ENCODE data around the gene ABLIM2. TPM values are rescaled to one million over a fixed set of nuclear protein-coding genes. Genes with fewer than 3 reads are reported as not detected.

ABLIM2 gene
- polyA plus RNA-seq, 3 donors = 0.21 TPM; not detected in 2

GRCh38 chr4:8098506-8098905 is 60.1 kb downstream of the ABLIM2 start:
- Histone ChIP-seq H3K9me3 (replicated peaks in 1 of 2; ENCODE audit: control insufficient read depth in 1 of 2, insufficient read depth in 1 of 2, low read length in 2 of 2) (peaks cover 10 to 16% of the 10 kb centered on the region in 2 donors), H3K27ac (ENCODE audit: low read depth in 1 of 2, low read length in 2 of 2) (no peak overlapping the region), H2AFZ (ENCODE audit: insufficient read depth, low read depth, low read length, poor library complexity, severe bottlenecking) (no peak overlapping the region), H3K4me1 (ENCODE audit: control insufficient read depth in 1 of 2, insufficient read depth in 2 of 2, low read length in 2 of 2) (no peaks in the 10 kb centered on the region), H3K4me2 (replicated peaks; ENCODE audit: extremely low read depth, low read length, poor library complexity, severe bottlenecking) (no peak overlapping the region), H3K4me3 (replicated peaks in 1 of 3; ENCODE audit: low read depth in 2 of 3, low read length in 3 of 3) (no peak overlapping the region), H3K36me3 (replicated peaks in 1 of 2; ENCODE audit: control insufficient read depth in 1 of 2, insufficient read depth in 2 of 2, low read length in 2 of 2) (no peaks in the 10 kb centered on the region), H4K20me1 (ENCODE audit: insufficient read depth, low read length) (no peaks in the 10 kb centered on the region), H3K27me3 (ENCODE audit: control insufficient read depth in 2 of 2, insufficient read depth in 2 of 2, low read length in 2 of 2) (no peaks in the 10 kb centered on the region), H3K79me2 (ENCODE audit: insufficient read depth, low read length) (no peaks in the 10 kb centered on the region), H3K9ac (ENCODE audit: insufficient read depth, low read length, poor library complexity, severe bottlenecking) (no peak overlapping the region)
- H3K9me3 Mint-ChIP-seq = peaks cover 11 to 20% (median 18%) of the 10 kb centered on the region in 7 donors
- intact Hi-C loops (cut with micrococcal nuclease) = no loop called here
- no peaks in the 10 kb centered on the region for H3K36me3 Mint-ChIP-seq
- peaks cover 0 to 7% (median 3%) of the 10 kb centered on the region in 3 donors for H3K27me3 Mint-ChIP-seq (ENCODE audit: low read depth in 3 of 3)
- H3K4me3 Mint-ChIP-seq = no peak overlapping the region
- H3K27ac Mint-ChIP-seq = no peak overlapping the region
- 94% methylated on average over 9 of the region's 12 CpGs for WGBS (ENCODE audit: insufficient coverage)
- TF ChIP-seq, protein P1, sequence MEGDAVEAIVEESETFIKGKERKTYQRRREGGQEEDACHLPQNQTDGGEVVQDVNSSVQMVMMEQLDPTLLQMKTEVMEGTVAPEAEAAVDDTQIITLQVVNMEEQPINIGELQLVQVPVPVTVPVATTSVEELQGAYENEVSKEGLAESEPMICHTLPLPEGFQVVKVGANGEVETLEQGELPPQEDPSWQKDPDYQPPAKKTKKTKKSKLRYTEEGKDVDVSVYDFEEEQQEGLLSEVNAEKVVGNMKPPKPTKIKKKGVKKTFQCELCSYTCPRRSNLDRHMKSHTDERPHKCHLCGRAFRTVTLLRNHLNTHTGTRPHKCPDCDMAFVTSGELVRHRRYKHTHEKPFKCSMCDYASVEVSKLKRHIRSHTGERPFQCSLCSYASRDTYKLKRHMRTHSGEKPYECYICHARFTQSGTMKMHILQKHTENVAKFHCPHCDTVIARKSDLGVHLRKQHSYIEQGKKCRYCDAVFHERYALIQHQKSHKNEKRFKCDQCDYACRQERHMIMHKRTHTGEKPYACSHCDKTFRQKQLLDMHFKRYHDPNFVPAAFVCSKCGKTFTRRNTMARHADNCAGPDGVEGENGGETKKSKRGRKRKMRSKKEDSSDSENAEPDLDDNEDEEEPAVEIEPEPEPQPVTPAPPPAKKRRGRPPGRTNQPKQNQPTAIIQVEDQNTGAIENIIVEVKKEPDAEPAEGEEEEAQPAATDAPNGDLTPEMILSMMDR (IDR thresholded peaks at IDR 0.05) = no peak
- H3K4me1 Mint-ChIP-seq = peaks cover 3% of the 10 kb centered on the region
- DNase-seq = no peak

- intact Hi-C loops (cut with micrococcal nuclease) = no loop called here
- no peak for DNase-seq
- WGBS (ENCODE audit: insufficient coverage) = 75% methylated on average over 2 of the region's 8 CpGs
Observed at GRCh38 chr4:8097721-8098345, 60.8 kb downstream of the ABLIM2 start.

More at GRCh38 chr4:8097721-8098345, 60.8 kb downstream of the ABLIM2 start:
- H3K27ac Mint-ChIP-seq = no peak overlapping the region
- H3K36me3 Mint-ChIP-seq = no peaks in the 10 kb centered on the region
- H3K27me3 Mint-ChIP-seq (ENCODE audit: low read depth in 3 of 3) = peaks cover 0 to 9% (median 2%) of the 10 kb centered on the region in 3 donors
- no peak overlapping the region for H2AFZ ChIP-seq (ENCODE audit: insufficient read depth, low read depth, low read length, poor library complexity, severe bottlenecking)
- no peak overlapping the region for H3K9ac ChIP-seq (ENCODE audit: insufficient read depth, low read length, poor library complexity, severe bottlenecking)
- H4K20me1 ChIP-seq (ENCODE audit: insufficient read depth, low read length) = no peaks in the 10 kb centered on the region
- H3K4me3 ChIP-seq (replicated peaks in 1 of 3; ENCODE audit: low read depth in 2 of 3, low read length in 3 of 3) = no peak overlapping the region
- no peaks in the 10 kb centered on the region for H3K36me3 ChIP-seq (replicated peaks in 1 of 2; ENCODE audit: control insufficient read depth in 1 of 2, insufficient read depth in 2 of 2, low read length in 2 of 2)
- TF ChIP-seq, protein P1 (IDR thresholded peaks at IDR 0.05) = no peak
- H3K79me2 ChIP-seq (ENCODE audit: insufficient read depth, low read length) = no peaks in the 10 kb centered on the region
- no peaks in the 10 kb centered on the region for H3K27me3 ChIP-seq (ENCODE audit: control insufficient read depth in 2 of 2, insufficient read depth in 2 of 2, low read length in 2 of 2)
- H3K4me1 ChIP-seq (ENCODE audit: control insufficient read depth in 1 of 2, insufficient read depth in 2 of 2, low read length in 2 of 2) = no peaks in the 10 kb centered on the region
- peaks cover 11 to 27% (median 24%) of the 10 kb centered on the region in 7 donors for H3K9me3 Mint-ChIP-seq
- H3K9me3 ChIP-seq (replicated peaks in 1 of 2; ENCODE audit: control insufficient read depth in 1 of 2, insufficient read depth in 1 of 2, low read length in 2 of 2) = peaks cover 15 to 21% of the 10 kb centered on the region in 2 donors
- peaks cover 3% of the 10 kb centered on the region for H3K4me1 Mint-ChIP-seq
- H3K4me2 ChIP-seq (replicated peaks; ENCODE audit: extremely low read depth, low read length, poor library complexity, severe bottlenecking) = no peak overlapping the region
- no peak overlapping the region for H3K4me3 Mint-ChIP-seq
- no peak overlapping the region for H3K27ac ChIP-seq (ENCODE audit: low read depth in 1 of 2, low read length in 2 of 2)
